Spleen (tissue), 11 donors: ENCODE measurements around the gene OGFR. TPM values are rescaled to one million over a fixed set of nuclear protein-coding genes. Genes with fewer than 3 reads are reported as not detected.

Source experiments
- DNase-seq: peaks from one replicate; pipeline ENCODE4 v3.0.0-alpha.2; 2020
- H3K27ac ChIP-seq, 8 donors: fragments of 200-600 bp; sonication (generic) in 7 of 8; 1 replicate in 4 of 8; 2 replicates in 4 of 8; pipeline versions ENCODE4 v1.5.0 to v1.8.0; 2016 to 2021; ENCODE audit warnings: inconsistent platforms in 4 of 8, mild to moderate bottlenecking in 4 of 8, moderate library complexity in 1 of 8
- H3K27me3 ChIP-seq, 7 donors: fragments of 200-600 bp; sonication (generic) in 6 of 7; replicated peaks in 1 of 7; 1 replicate in 4 of 7; 2 replicates in 3 of 7; pipeline versions ENCODE4 v1.5.0 to v1.8.0; 2016 to 2021; ENCODE audit warnings: inconsistent platforms in 3 of 7, mild to moderate bottlenecking in 1 of 7
- H3K36me3 ChIP-seq, 6 donors: fragments of 200-600 bp; sonication (generic) in 5 of 6; 1 replicate in 4 of 6; 2 replicates in 2 of 6; pipeline versions ENCODE4 v1.5.0 to v1.8.0; 2016 to 2021; ENCODE audit warnings: inconsistent platforms in 2 of 6
- H3K4me1 ChIP-seq, 6 donors: fragments of 200-600 bp; sonication (generic) in 5 of 6; 1 replicate in 3 of 6; 2 replicates in 3 of 6; pipeline versions ENCODE4 v1.5.0 to v1.8.0; 2016 to 2021; ENCODE audit warnings: inconsistent platforms in 3 of 6
- H3K4me3 ChIP-seq, 8 donors: fragments of 200-600 bp; sonication (generic) in 7 of 8; 1 replicate in 4 of 8; 2 replicates in 4 of 8; pipeline versions ENCODE4 v1.5.0 to v1.8.0; 2016 to 2021; ENCODE audit warnings: inconsistent platforms in 4 of 8, mild to moderate bottlenecking in 4 of 8, moderate library complexity in 2 of 8
- H3K9me3 ChIP-seq, 8 donors: fragments of 200-600 bp; sonication (generic) in 7 of 8; 1 replicate in 4 of 8; 2 replicates in 4 of 8; pipeline versions ENCODE4 v1.5.0 to v1.8.0; 2016 to 2021; ENCODE audit warnings: inconsistent platforms in 4 of 8
- CTCF ChIP-seq, 11 experiments: fragments of 200-600 bp in 7 of 11; fragments of 450-650 bp in 4 of 11; sonication (generic) in 4 of 11; IDR thresholded peaks in 8 of 11; conservative IDR thresholded peaks in 3 of 11; 1 replicate in 7 of 11; 2 replicates in 4 of 11; pipeline versions ENCODE4 v1.4.0 to v1.8.0; 2016 to 2021; ENCODE audit warnings: antibody characterized with exemption in 11 of 11, inconsistent platforms in 4 of 11, mild to moderate bottlenecking in 1 of 11
- POLR2A ChIP-seq, 3 donors: fragments of 450-650 bp; IDR thresholded peaks; one replicate each; pipeline ENCODE4 v1.5.1; 2017; ENCODE audit warnings: antibody characterized with exemption in 3 of 3, mild to moderate bottlenecking in 1 of 3
- POLR2AphosphoS5 ChIP-seq, 3 donors: sonication (generic); formaldehyde crosslinking; IDR thresholded peaks; one replicate each; pipeline ENCODE4 v1.5.1; 2017; ENCODE audit warnings: antibody characterized with exemption in 3 of 3
- WGBS, 5 donors: extraction: QIAGEN DNeasy Blood & Tissue Kit in 3 of 5; methylation state at CpG; one replicate each; pipeline versions ENCODE4 v1.1.5 to v1.1.7; 2013 to 2018; 5-methylcytosine and 5-hydroxymethylcytosine counted together
- intact Hi-C: fragments of 100-400 bp; cut with DNase I; formaldehyde crosslinking; loops from one replicate; pipeline ENCODE4 v1.15.0; 2023; ENCODE audit warnings: low total_unique reads
- polyA plus RNA-seq, 3 donors: library from polyadenylated mRNA; stranded (reverse); fragments of 200-250 nt; gene quantifications; one replicate each; pipeline ENCODE4 v1.2.1, GENCODE V29; 2013
- total RNA-seq, 7 donors: library from RNA; depleted of rRNA in 3 of 7; stranded (reverse); fragments of >200 nt in 3 of 7; fragmentation: NEBNext Ultra II Directional in 4 of 7; extraction: Animal tissue kit (Norgen Biotek cat#: 25700) in 4 of 7; gene quantifications; one replicate each; pipeline versions ENCODE4 v1.1.0 to v1.2.1, GENCODE V29; 2016 to 2021
- donor health status: healthy with polysubstance abuse.
- donor health status: DM: no; HTN: no; CAD: no; lungs with moderate emphysema.
- donor health status: DM: no; HTN: no; CAD: no.
- donor health status: Bipolar disorder and iron deficiency.
- donor health status: healthy.
- donor health status: DM: no; HTN: no; CAD: no.
- donor health status: DM: yes; HTN: yes; CAD: no.

OGFR gene
- total and polyA plus RNA-seq, 10 donors: 46.0 to 127 (median 78.2) TPM

- intact Hi-C loops: no loop called here
- TF ChIP-seq POLR2AphosphoS5 (IDR thresholded peaks at IDR 0.05) (no peak), POLR2A (IDR thresholded peaks at IDR 0.05) (no peak), CTCF (IDR thresholded peaks at IDR 0.05 in 8 of 11, conservative IDR thresholded peaks at IDR 0.05 in 3 of 11) (no peak)
- H3K4me1 ChIP-seq: peaks cover 9 to 58% (median 50%) of the 10 kb centered on the region in 6 donors
- no peak overlapping the region for H3K4me3 ChIP-seq
- H3K27ac ChIP-seq: no peak overlapping the region
- H3K9me3 ChIP-seq: no peaks in the 10 kb centered on the region
- H3K36me3 ChIP-seq: peaks cover 0 to 13% (median 10%) of the 10 kb centered on the region in 6 donors
- no peak for DNase-seq
- H3K27me3 ChIP-seq: peaks cover 7 to 79% (median 54%) of the 10 kb centered on the region in 7 donors
- 73 to 91% (median 79%) methylated on average over 7 to 12 of the region's 12 CpGs for WGBS, 5 donors
These were observed 13.4 kb downstream of the OGFR start for GRCh38 chr20:62817975-62818591.

GRCh38 chr20:62818592-62819493, 14.2 kb downstream of the OGFR start:
- Histone ChIP-seq H3K36me3 (peaks cover 0 to 6% (median 4%) of the 10 kb centered on the region in 6 donors), H3K27ac (no peak overlapping the region), H3K4me1 (peaks cover 9 to 57% (median 50%) of the 10 kb centered on the region in 6 donors), H3K9me3 (no peaks in the 10 kb centered on the region), H3K4me3 (no peak overlapping the region), H3K27me3 (peaks cover 7 to 79% (median 54%) of the 10 kb centered on the region in 7 donors)
- WGBS, 5 donors: 14 to 30% (median 25%) methylated on average over 9 to 25 of the region's 25 CpGs
- peak in 1 of 3 donors; percentile 26 for TF ChIP-seq POLR2AphosphoS5 (IDR thresholded peaks at IDR 0.05)
- TF ChIP-seq POLR2A (IDR thresholded peaks at IDR 0.05): no peak
- no peak for TF ChIP-seq CTCF (IDR thresholded peaks at IDR 0.05 in 8 of 11, conservative IDR thresholded peaks at IDR 0.05 in 3 of 11)
- no peak for DNase-seq
- intact Hi-C loops: no loop called here

GRCh38 chr20:62819494-62820174, 15.0 kb downstream of the OGFR start:
- no peak for DNase-seq
- no peak for TF ChIP-seq POLR2AphosphoS5 (IDR thresholded peaks at IDR 0.05)
- TF ChIP-seq POLR2A (IDR thresholded peaks at IDR 0.05): no peak
- H3K27ac ChIP-seq: no peak overlapping the region
- intact Hi-C loops: no loop called here
- no peaks in the 10 kb centered on the region for H3K36me3 ChIP-seq
- peaks cover 7 to 79% (median 57%) of the 10 kb centered on the region in 7 donors for H3K27me3 ChIP-seq
- no peak overlapping the region for H3K4me3 ChIP-seq
- H3K4me1 ChIP-seq: peaks cover 10 to 55% (median 50%) of the 10 kb centered on the region in 6 donors
- H3K9me3 ChIP-seq: no peaks in the 10 kb centered on the region
- 57 to 74% (median 67%) methylated on average over 8 to 16 of the region's 16 CpGs for WGBS, 5 donors

- peaks cover 11 to 55% (median 49%) of the 10 kb centered on the region in 6 donors for H3K4me1 ChIP-seq
- 71 to 86% (median 82%) methylated on average over 18 to 23 of the region's 23 CpGs for WGBS, 5 donors
- H3K27ac ChIP-seq: no peak overlapping the region
- no peak overlapping the region for H3K4me3 ChIP-seq
- H3K9me3 ChIP-seq: no peaks in the 10 kb centered on the region
- DNase-seq: no peak
- H3K27me3 ChIP-seq: peaks cover 5 to 79% (median 50%) of the 10 kb centered on the region in 7 donors
- intact Hi-C loops: no loop called here
- no peaks in the 10 kb centered on the region for H3K36me3 ChIP-seq
- TF ChIP-seq POLR2A (IDR thresholded peaks at IDR 0.05) (no peak), CTCF (IDR thresholded peaks at IDR 0.05 in 8 of 11, conservative IDR thresholded peaks at IDR 0.05 in 3 of 11) (no peak), POLR2AphosphoS5 (IDR thresholded peaks at IDR 0.05) (no peak)
These were observed 15.8 kb downstream of the OGFR start for GRCh38 chr20:62820208-62820961.
